ENCODE measurements around the gene BANF2. TPM values are rescaled to one million over a fixed set of nuclear protein-coding genes. Genes with fewer than 3 reads are reported as not detected.

The BANF2 gene
- total and polyA plus RNA-seq, 4 donors: not detected

DNA sequence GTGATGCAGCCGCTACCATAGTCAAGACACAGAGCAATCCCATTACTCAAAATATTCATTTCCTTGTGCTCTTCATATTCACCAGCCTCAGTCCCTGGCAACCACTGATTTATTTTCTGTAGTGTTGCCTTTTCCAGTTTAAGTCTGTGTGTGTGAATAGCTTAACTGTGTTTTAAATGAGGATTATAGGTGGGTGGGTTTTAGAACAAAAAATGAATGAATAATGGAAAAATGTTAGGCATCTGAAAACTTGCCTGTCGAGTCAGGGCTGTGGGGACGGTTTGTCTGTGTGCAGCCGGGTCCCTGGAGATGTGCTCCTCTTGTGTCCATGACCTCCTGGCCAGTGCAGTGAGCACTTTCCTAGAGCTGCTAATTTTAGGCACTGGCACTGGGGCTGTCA is 27.1 kb downstream of the BANF2 start:
- DNase-seq (ENCODE audit: low read depth in 4 of 6, low spot score in 6 of 6): peak in 1 of 6 donors; percentile 6
- Histone ChIP-seq H3K4me1 (ENCODE audit: control insufficient read depth, insufficient read depth, low read length) (no peaks in the 10 kb centered on the region), H3K27me3 (ENCODE audit: control insufficient read depth, insufficient read depth, low read length) (no peaks in the 10 kb centered on the region), H3K36me3 (ENCODE audit: control insufficient read depth, insufficient read depth, low read length) (no peaks in the 10 kb centered on the region), H3K27ac (ENCODE audit: low read depth, low read length) (no peak overlapping the region), H3K9me3 (ENCODE audit: control insufficient read depth, insufficient read depth, low read length) (no peaks in the 10 kb centered on the region), H3K4me3 (ENCODE audit: low read depth, low read length) (no peak overlapping the region)
- WGBS (ENCODE audit: insufficient coverage): 81% methylated on average over 3 of the region's 4 CpGs

DNA sequence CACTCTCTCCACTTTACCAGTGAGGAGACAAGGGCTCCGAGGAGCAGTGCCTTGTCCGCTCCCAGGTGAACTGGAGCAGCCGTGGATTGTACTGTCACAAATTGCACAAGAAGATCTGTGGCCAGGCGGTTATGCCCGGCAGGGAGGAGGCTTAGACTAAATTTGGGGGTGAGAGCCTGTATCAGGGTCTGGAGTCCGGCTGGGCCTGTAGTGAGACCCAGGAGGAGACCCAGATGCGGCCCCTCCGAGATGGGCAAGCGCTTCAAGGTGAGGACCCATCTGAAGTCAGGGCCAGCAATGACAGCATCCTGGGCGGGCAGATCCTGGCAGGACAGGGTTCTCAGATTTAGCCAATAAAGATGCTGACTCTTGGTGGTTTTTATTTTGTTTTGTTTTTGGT is 27.6 kb downstream of the BANF2 start:
- no peaks in the 10 kb centered on the region for H3K9me3 ChIP-seq (ENCODE audit: control insufficient read depth, insufficient read depth, low read length)
- 83% methylated on average over 10 of the region's 10 CpGs for WGBS (ENCODE audit: insufficient coverage)
- no peak overlapping the region for H3K4me3 ChIP-seq (ENCODE audit: low read depth, low read length)
- H3K27me3 ChIP-seq (ENCODE audit: control insufficient read depth, insufficient read depth, low read length): no peaks in the 10 kb centered on the region
- no peak overlapping the region for H3K27ac ChIP-seq (ENCODE audit: low read depth, low read length)
- H3K36me3 ChIP-seq (ENCODE audit: control insufficient read depth, insufficient read depth, low read length): no peaks in the 10 kb centered on the region
- DNase-seq (ENCODE audit: low read depth in 4 of 6, low spot score in 6 of 6): no peak
- H3K4me1 ChIP-seq (ENCODE audit: control insufficient read depth, insufficient read depth, low read length): no peaks in the 10 kb centered on the region

DNA sequence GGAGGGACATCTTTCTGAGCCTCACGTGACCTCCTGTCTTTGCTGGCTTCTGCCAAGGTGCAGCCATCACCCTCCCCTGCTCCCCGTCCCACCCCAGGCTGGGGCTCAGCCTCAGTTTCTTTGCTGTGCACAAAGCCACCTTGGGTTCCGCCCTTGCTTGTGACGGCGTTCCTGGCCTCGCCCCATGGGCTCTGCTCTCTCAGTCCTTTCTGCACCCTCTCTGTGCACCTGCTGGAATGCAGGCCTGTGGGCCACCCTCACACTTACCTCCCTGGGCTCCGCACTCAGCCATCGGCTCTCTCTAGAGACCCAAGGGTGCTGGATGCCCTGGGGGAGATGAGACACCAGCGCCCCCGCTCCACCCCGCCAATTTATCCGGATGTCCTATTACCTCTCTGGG is 28.3 kb downstream of the BANF2 start:
- Histone ChIP-seq H3K36me3 (ENCODE audit: control insufficient read depth, insufficient read depth, low read length) (no peaks in the 10 kb centered on the region), H3K27me3 (ENCODE audit: control insufficient read depth, insufficient read depth, low read length) (no peaks in the 10 kb centered on the region), H3K27ac (ENCODE audit: low read depth, low read length) (no peak overlapping the region), H3K4me1 (ENCODE audit: control insufficient read depth, insufficient read depth, low read length) (no peaks in the 10 kb centered on the region), H3K9me3 (ENCODE audit: control insufficient read depth, insufficient read depth, low read length) (no peaks in the 10 kb centered on the region), H3K4me3 (ENCODE audit: low read depth, low read length) (no peak overlapping the region)
- 89% methylated on average over 9 of the region's 12 CpGs for WGBS (ENCODE audit: insufficient coverage)
- no peak for DNase-seq (ENCODE audit: low read depth in 4 of 6, low spot score in 6 of 6)

DNA sequence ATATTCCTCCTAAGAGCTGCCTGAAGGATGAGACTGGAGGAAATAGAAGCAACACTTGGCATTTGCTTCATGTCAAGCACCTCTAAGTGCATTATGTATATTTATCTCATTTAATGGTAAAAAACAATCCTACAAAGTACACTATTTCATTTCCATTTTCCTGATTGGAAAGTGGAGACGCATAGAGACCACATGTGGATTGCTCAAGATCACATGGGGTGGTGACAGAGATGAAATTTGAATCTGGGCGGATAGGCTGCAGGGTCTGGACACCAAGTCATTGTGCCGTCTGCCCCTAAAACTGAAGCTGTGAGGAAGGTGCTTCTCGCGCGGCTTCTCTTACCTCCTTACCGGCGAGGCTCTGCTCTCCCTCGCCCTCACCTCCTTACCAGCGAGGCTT is 30.3 kb downstream of the BANF2 start:
- DNase-seq (ENCODE audit: low read depth in 4 of 6, low spot score in 6 of 6): no peak
- Histone ChIP-seq H3K4me1 (ENCODE audit: control insufficient read depth, insufficient read depth, low read length) (no peaks in the 10 kb centered on the region), H3K36me3 (ENCODE audit: control insufficient read depth, insufficient read depth, low read length) (no peaks in the 10 kb centered on the region), H3K27me3 (ENCODE audit: control insufficient read depth, insufficient read depth, low read length) (no peaks in the 10 kb centered on the region), H3K9me3 (ENCODE audit: control insufficient read depth, insufficient read depth, low read length) (no peaks in the 10 kb centered on the region), H3K4me3 (ENCODE audit: low read depth, low read length) (no peak overlapping the region), H3K27ac (ENCODE audit: low read depth, low read length) (no peak overlapping the region)
- WGBS (ENCODE audit: insufficient coverage): 73% methylated on average over 8 of the region's 10 CpGs

DNA sequence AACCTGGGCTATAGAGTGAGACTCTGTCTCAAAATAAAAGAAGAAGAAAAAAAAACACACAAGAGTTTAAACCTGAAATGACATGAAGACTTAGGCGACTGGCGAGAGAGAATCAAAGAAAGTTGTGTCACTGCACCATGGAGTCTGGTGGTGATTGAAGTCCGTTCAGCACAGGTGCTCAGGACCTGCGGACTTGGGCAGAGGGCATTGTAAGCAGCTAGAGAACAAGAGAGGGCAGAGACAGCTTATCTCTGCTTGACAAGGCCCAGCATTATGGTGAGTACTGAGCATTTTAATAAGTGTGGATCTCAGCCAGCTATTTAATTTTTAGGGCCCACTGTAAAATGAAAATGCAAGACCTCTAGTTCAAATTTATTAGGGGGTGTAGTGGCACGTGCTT is 31.5 kb downstream of the BANF2 start:
- no peak overlapping the region for H3K27ac ChIP-seq (ENCODE audit: low read depth, low read length)
- H3K4me1 ChIP-seq (ENCODE audit: control insufficient read depth, insufficient read depth, low read length): peaks cover 3% of the 10 kb centered on the region
- no peaks in the 10 kb centered on the region for H3K9me3 ChIP-seq (ENCODE audit: control insufficient read depth, insufficient read depth, low read length)
- DNase-seq (ENCODE audit: low read depth in 4 of 6, low spot score in 6 of 6): no peak
- WGBS (ENCODE audit: insufficient coverage): 100% methylated on average over 4 of the region's 5 CpGs
- H3K4me3 ChIP-seq (ENCODE audit: low read depth, low read length): no peak overlapping the region
- no peaks in the 10 kb centered on the region for H3K36me3 ChIP-seq (ENCODE audit: control insufficient read depth, insufficient read depth, low read length)
- no peaks in the 10 kb centered on the region for H3K27me3 ChIP-seq (ENCODE audit: control insufficient read depth, insufficient read depth, low read length)

DNA sequence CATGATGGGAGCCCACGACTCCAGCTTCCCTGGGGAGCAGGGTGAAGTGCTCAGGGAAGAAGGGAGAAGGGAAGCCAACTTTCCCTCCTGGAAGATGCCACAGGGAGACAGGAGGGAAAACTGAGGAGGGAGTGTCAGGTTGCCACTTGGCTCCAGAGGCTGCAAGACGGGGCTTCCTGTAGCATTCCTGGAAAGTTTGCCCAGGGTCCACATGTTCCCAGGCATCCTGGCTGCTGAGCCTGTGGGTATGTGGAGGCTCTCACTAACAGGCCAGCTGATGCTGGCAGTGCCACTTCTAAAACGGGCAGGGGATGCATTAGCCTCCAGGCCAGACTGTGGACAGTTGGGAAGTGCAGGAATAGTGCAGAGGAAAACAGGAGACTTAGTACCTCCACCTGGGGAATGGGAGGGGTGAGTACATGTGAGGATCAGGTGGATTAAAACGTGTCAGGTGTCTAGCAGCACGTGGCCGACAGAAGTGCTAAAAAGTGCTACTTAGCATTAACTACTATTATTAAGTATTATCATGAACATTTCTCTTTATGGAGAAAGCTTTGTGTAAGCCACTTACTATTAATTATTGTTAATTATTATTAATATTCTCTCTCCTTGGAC is 33.2 kb downstream of the BANF2 start:
- H3K4me1 ChIP-seq (ENCODE audit: control insufficient read depth, insufficient read depth, low read length): peaks cover 3% of the 10 kb centered on the region
- DNase-seq (ENCODE audit: low read depth in 4 of 6, low spot score in 6 of 6): no peak
- H3K4me3 ChIP-seq (ENCODE audit: low read depth, low read length): no peak overlapping the region
- H3K27me3 ChIP-seq (ENCODE audit: control insufficient read depth, insufficient read depth, low read length): no peaks in the 10 kb centered on the region
- peaks cover 1% of the 10 kb centered on the region for H3K9me3 ChIP-seq (ENCODE audit: control insufficient read depth, insufficient read depth, low read length)
- H3K27ac ChIP-seq (ENCODE audit: low read depth, low read length): no peak overlapping the region
- no peaks in the 10 kb centered on the region for H3K36me3 ChIP-seq (ENCODE audit: control insufficient read depth, insufficient read depth, low read length)
- 44% methylated on average over 3 of the region's 6 CpGs for WGBS (ENCODE audit: insufficient coverage)

DNA sequence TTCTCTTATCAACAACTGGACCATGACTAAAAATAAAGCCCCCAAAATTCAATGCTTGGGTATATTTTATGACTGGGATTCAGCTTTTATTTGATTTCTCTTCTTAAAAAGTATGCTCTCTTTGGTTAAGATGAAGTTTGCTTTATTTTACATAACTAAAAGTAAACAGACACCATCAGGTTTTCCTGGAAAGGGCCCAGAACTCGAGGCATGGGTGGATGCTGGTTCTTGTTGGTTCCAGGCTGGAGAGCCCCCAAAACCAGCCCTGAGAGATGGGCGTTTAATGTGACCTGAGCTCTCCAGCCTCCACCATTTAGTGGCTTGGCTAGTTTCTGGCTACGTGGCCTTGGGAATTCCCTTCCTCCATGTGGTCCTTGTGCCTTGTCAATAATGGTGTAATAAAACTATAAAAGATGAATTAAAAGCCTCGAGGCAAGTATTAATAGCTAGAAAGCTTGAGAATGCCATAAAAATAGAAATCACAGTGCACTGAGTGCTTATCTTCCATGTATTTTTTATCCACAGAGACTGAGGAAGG is 34.1 kb downstream of the BANF2 start:
- no peaks in the 10 kb centered on the region for H3K27me3 ChIP-seq (ENCODE audit: control insufficient read depth, insufficient read depth, low read length)
- H3K9me3 ChIP-seq (ENCODE audit: control insufficient read depth, insufficient read depth, low read length): peaks cover 1% of the 10 kb centered on the region
- peaks cover 3% of the 10 kb centered on the region for H3K4me1 ChIP-seq (ENCODE audit: control insufficient read depth, insufficient read depth, low read length)
- H3K36me3 ChIP-seq (ENCODE audit: control insufficient read depth, insufficient read depth, low read length): no peaks in the 10 kb centered on the region
- 20% methylated on average over 1 of the region's 4 CpGs for WGBS (ENCODE audit: insufficient coverage)
- no peak for DNase-seq (ENCODE audit: low read depth in 4 of 6, low spot score in 6 of 6)
- H3K27ac ChIP-seq (ENCODE audit: low read depth, low read length): no peak overlapping the region
- H3K4me3 ChIP-seq (ENCODE audit: low read depth, low read length): no peak overlapping the region

DNA sequence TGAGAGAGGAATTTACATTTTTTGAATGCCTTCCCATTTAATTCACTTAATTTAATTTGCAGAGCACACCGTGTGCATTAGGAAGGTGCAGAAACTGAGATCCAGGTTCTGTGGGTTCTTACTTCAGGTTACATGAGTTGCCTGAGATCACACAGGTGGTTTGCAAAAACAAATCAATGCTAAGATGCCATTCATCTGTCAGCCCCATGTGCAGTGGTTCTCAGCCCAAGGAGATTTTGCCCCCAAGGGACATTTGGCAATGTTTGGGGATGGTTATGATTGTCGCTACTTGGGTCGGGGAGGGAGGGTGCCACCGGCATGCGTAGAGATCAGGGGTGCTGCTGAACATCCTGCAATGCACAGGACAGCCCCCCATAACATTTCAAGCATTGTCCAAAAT is 34.6 kb downstream of the BANF2 start:
- Histone ChIP-seq H3K27me3 (ENCODE audit: control insufficient read depth, insufficient read depth, low read length) (no peaks in the 10 kb centered on the region), H3K4me1 (ENCODE audit: control insufficient read depth, insufficient read depth, low read length) (peaks cover 3% of the 10 kb centered on the region), H3K4me3 (ENCODE audit: low read depth, low read length) (no peak overlapping the region), H3K9me3 (ENCODE audit: control insufficient read depth, insufficient read depth, low read length) (peaks cover 1% of the 10 kb centered on the region), H3K36me3 (ENCODE audit: control insufficient read depth, insufficient read depth, low read length) (no peaks in the 10 kb centered on the region), H3K27ac (ENCODE audit: low read depth, low read length) (no peak overlapping the region)
- no peak for DNase-seq (ENCODE audit: low read depth in 4 of 6, low spot score in 6 of 6)
- 93% methylated on average over 4 of the region's 5 CpGs for WGBS (ENCODE audit: insufficient coverage)

DNA sequence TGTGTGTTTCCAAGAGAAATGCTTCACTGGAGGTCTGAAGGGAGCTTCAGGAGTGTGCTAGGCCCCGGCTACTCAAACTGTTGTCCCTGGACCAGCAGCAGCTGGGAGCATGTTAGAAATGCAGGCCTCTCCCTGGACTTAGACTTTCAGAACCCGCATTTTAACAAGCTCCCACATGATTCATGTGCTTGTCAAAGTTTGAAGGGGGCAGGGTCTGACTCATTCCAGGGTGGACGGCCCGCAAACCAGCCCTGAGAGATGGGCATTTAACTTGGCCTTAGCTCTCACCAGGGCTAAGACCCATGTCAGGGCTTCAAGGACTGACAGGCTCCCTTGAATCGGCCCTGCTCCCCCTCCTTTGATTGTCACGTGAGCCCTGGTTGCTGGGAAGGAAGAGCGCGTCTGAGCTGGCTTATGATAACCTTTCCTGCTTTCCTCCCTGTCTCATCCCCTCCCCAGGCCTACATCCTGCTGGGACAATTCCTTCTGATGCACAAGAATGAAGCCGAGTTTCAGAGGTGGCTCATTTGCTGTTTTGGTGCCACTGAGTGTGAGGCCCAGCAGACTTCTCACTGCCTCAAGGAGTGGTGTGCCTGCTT is 35.5 kb downstream of the BANF2 start:
- no peak for DNase-seq (ENCODE audit: low read depth in 4 of 6, low spot score in 6 of 6)
- WGBS (ENCODE audit: insufficient coverage): 49% methylated on average over 9 of the region's 9 CpGs
- H3K27me3 ChIP-seq (ENCODE audit: control insufficient read depth, insufficient read depth, low read length): no peaks in the 10 kb centered on the region

DNA sequence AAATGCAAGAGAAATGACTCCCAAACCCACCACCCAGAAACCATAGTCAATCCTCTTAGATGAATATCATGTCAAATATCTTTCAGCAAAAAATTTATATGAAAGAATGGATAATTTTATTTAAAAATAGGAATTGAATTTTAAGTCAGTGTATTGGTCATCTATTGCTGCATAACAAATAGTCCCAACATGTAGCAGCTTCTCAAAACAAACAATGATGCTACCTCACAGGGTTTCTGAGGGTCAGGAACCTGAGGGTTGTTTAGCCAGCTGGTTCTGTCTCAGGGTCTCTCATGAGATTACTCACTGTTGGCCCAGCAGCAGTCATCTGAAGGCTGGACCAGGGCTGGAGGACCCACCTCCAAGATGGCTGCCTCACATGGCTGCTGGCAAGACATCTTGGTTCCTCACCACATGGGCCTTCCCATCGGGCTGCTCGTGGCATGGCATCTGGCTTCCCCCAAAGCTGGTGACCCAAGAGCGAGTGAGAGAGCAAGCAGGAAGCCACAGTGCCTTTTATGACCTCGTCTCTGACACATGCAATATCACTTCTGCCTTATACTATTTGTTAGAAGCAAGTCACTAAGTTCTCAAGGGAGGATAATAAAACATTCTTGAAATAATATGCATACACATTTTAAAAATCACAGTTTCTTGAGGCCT is 36.3 kb downstream of the BANF2 start:
- no peak for DNase-seq (ENCODE audit: low read depth in 4 of 6, low spot score in 6 of 6)
- Histone ChIP-seq H3K9me3 (ENCODE audit: control insufficient read depth, insufficient read depth, low read length) (peaks cover 1% of the 10 kb centered on the region), H3K4me1 (ENCODE audit: control insufficient read depth, insufficient read depth, low read length) (peaks cover 3% of the 10 kb centered on the region), H3K27me3 (ENCODE audit: control insufficient read depth, insufficient read depth, low read length) (no peaks in the 10 kb centered on the region), H3K36me3 (ENCODE audit: control insufficient read depth, insufficient read depth, low read length) (no peaks in the 10 kb centered on the region), H3K27ac (ENCODE audit: low read depth, low read length) (no peak overlapping the region), H3K4me3 (ENCODE audit: low read depth, low read length) (no peak overlapping the region)
- WGBS (ENCODE audit: insufficient coverage): 89% methylated on average over 2 of the region's 4 CpGs

More for the DNA sequence above, 35.5 kb downstream of the BANF2 start:
- peaks cover 3% of the 10 kb centered on the region for H3K4me1 ChIP-seq (ENCODE audit: control insufficient read depth, insufficient read depth, low read length)
- H3K27ac ChIP-seq (ENCODE audit: low read depth, low read length): no peak overlapping the region
- H3K36me3 ChIP-seq (ENCODE audit: control insufficient read depth, insufficient read depth, low read length): no peaks in the 10 kb centered on the region
- peaks cover 1% of the 10 kb centered on the region for H3K9me3 ChIP-seq (ENCODE audit: control insufficient read depth, insufficient read depth, low read length)
- H3K4me3 ChIP-seq (ENCODE audit: low read depth, low read length): no peak overlapping the region

Measured in spinal cord (tissue), 10 donors.